HCT116 (cell line): Measurements from ENCODE around the gene EZH1.

Experiments
- ATF3 ChIP-seq: IDR thresholded peaks from 2 replicates; pipeline ENCODE4 v1.6.1; 2012
- CTCF ChIP-seq, 3 experiments: fragments of 200-600 bp in 1 of 3; sonication (generic) in 1 of 3; IDR thresholded peaks in 2 of 3; conservative IDR thresholded peaks in 1 of 3; 2 replicates each; pipeline ENCODE4 v1.5.1; 2012 to 2017; ENCODE audit warnings: low read depth in 2 of 3, low read length in 2 of 3, antibody characterized with exemption in 1 of 3, borderline replicate concordance in 1 of 3, control low read depth in 1 of 3, mild to moderate bottlenecking in 1 of 3, mixed read lengths in 1 of 3, mixed run types in 1 of 3, moderate library complexity in 1 of 3; ENCODE audit not compliant: insufficient read depth in 1 of 3
- EGR1 ChIP-seq: IDR thresholded peaks from 2 replicates; pipeline ENCODE4 v1.6.1; 2012; ENCODE audit warnings: low read depth
- ELF1 ChIP-seq: IDR thresholded peaks from 2 replicates; pipeline ENCODE4 v1.6.1; 2012; ENCODE audit warnings: low read depth, borderline replicate concordance
- EZH2 ChIP-seq: fragments of 200-600 bp; sonication (generic); IDR thresholded peaks from 2 replicates; pipeline ENCODE4 v1.6.1; 2017; ENCODE audit warnings: antibody characterized with exemption, mixed run types
- FOSL1 ChIP-seq: IDR thresholded peaks from 2 replicates; pipeline ENCODE4 v1.6.1; 2012; ENCODE audit warnings: low read depth
- POLR2A ChIP-seq: IDR thresholded peaks from 2 replicates; pipeline ENCODE4 v1.7.0; 2011; ENCODE audit warnings: borderline replicate concordance; ENCODE audit not compliant: insufficient read depth, insufficient read length; ENCODE audit errors: extremely low read depth
- POLR2AphosphoS5 ChIP-seq: IDR thresholded peaks from 2 replicates; pipeline ENCODE4 v1.6.1; 2011; ENCODE audit warnings: mild to moderate bottlenecking, low read depth, low read length, moderate library complexity
- SIN3A ChIP-seq: IDR thresholded peaks from 2 replicates; pipeline ENCODE4 v1.6.1; 2012; ENCODE audit warnings: low read depth
- SP1 ChIP-seq: IDR thresholded peaks from 2 replicates; pipeline ENCODE4 v1.6.1; 2012; ENCODE audit warnings: low read depth
- YY1 ChIP-seq: IDR thresholded peaks from 2 replicates; pipeline ENCODE4 v1.6.1; 2011; ENCODE audit warnings: low read length, low read depth, moderate library complexity, mild to moderate bottlenecking; ENCODE audit not compliant: insufficient replicate concordance; ENCODE audit errors: extremely low read depth
- ZFX ChIP-seq: fragments of 450-650 bp; IDR thresholded peaks from 2 replicates; pipeline ENCODE4 v1.6.1; 2017
- ZNF274 ChIP-seq: fragments of 200-500 bp; sonication (Bioruptor generic); IDR thresholded peaks from 2 replicates; pipeline ENCODE4 v1.6.1; 2014; ENCODE audit warnings: mild to moderate bottlenecking, low read depth, low read length, inconsistent platforms
- TF ChIP-seq, protein P1 (sequence below): IDR thresholded peaks from 2 replicates; pipeline ENCODE4 v1.6.1; 2011; ENCODE audit warnings: mild to moderate bottlenecking, low read length, moderate library complexity; ENCODE audit not compliant: insufficient replicate concordance; ENCODE audit errors: extremely low read depth

DNA sequence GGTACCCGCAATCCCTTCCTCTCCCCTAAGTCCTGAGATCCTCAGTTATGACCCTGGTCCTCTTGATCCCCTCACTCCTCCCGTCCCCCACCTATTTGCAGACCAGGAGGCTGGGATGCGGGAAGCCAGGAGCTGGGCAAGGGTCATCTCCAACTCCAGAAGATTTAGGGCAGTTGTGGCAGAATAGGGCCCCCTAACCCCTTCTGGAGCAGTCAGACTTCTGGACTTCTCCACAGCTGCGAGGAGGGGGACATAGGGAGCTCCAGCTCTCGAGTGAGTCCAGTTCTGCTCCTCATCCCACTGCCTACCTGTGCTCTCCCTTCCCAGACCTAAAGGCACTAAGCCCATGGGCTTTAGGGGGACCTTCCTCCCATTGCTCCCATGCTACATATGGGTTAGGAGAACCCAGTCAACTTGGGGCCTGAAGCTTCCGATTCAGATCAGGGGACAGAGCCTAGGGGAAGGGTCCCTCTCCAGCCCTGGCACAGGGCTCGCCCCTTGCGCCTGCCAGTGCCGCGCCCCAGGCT lies 36.9 kb upstream of the EZH1 start:
- TF ChIP-seq CTCF (IDR thresholded peaks at IDR 0.05 in 2 of 3, conservative IDR thresholded peaks at IDR 0.05 in 1 of 3; ENCODE audit: borderline replicate concordance in 1 of 3, insufficient read depth in 1 of 3, low read depth in 2 of 3, low read length in 2 of 3) (no peak), EGR1 (no peak), FOSL1 (no peak), YY1 (no peak), ATF3 (no peak), POLR2A (no peak), EZH2 (no peak), POLR2AphosphoS5 (no peak), ZNF274 (no peak), SP1 (no peak), ELF1 (no peak), ZFX (no peak), SIN3A (no peak)
- TF ChIP-seq, protein P1, sequence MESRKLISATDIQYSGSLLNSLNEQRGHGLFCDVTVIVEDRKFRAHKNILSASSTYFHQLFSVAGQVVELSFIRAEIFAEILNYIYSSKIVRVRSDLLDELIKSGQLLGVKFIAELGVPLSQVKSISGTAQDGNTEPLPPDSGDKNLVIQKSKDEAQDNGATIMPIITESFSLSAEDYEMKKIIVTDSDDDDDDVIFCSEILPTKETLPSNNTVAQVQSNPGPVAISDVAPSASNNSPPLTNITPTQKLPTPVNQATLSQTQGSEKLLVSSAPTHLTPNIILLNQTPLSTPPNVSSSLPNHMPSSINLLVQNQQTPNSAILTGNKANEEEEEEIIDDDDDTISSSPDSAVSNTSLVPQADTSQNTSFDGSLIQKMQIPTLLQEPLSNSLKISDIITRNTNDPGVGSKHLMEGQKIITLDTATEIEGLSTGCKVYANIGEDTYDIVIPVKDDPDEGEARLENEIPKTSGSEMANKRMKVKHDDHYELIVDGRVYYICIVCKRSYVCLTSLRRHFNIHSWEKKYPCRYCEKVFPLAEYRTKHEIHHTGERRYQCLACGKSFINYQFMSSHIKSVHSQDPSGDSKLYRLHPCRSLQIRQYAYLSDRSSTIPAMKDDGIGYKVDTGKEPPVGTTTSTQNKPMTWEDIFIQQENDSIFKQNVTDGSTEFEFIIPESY = no peak
